ENCODE data around the gene DEPDC1B.

DNA sequence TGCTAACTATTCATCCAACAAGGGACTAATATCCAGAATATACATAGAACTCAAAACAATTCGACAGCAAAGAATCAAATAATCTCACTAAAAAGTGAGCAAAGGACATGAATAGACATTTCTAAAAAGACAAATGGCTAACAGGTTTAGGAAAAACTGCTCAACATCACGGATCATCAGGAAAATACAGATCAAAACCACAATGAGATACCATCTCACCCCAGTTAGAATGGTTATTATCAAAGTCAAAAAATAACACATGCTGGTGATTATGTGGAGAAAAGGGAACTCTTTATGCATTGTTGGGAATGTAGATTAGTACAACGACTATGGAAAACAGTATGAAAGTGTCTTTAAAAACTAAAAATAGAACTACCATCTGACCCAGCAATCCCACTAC is 150.1 kb downstream of the DEPDC1B start:
- TF ChIP-seq CTCF (IDR thresholded peaks at IDR 0.05) (no peak), POLR2A (IDR thresholded peaks at IDR 0.05) (no peak)
